ENCODE data around the gene RPL35A. TPM values are rescaled to one million over a fixed set of nuclear protein-coding genes. Genes with fewer than 3 reads are reported as not detected.
A peak's percentile ranks its signal among the peaks of the same experiment; 100 is the strongest.

Gene RPL35A
- total and polyA plus RNA-seq, 2 experiments from 2014 or later, result 405 to 803 TPM

GRCh38 chr3:197953881-197954280 is 3.9 kb downstream of the RPL35A start:
- H3K9me2 ChIP-seq (ENCODE audit: insufficient read depth), result no peaks in the 10 kb centered on the region
- H3K4me1 ChIP-seq (ENCODE audit: insufficient read depth), result peaks cover 36% of the 10 kb centered on the region
- H4K20me1 ChIP-seq (ENCODE audit: insufficient read depth), result peaks cover 14% of the 10 kb centered on the region; the same call in 1 of the 2 replicates
- H3K79me2 ChIP-seq (ENCODE audit: insufficient read depth), result peaks cover 53% of the 10 kb centered on the region
- in situ Hi-C loops (cut with MboI), result no loop called here
- H3K4me2 ChIP-seq (ENCODE audit: unreplicated experiment), result peak overlapping the region; percentile 14
- H3K9ac ChIP-seq, result peak overlapping the region; percentile 100; the same call in 1 of the 2 replicates
- TF ChIP-seq EZH2phosphoT487 (IDR thresholded peaks at IDR 0.05; ENCODE audit: insufficient read depth, low read depth) (no peak), EZH2 (IDR thresholded peaks at IDR 0.05; ENCODE audit: insufficient read depth, poor library complexity, severe bottlenecking) (no peak)
- peak; percentile 43 for DNase-seq
- H3F3A ChIP-seq (ENCODE audit: insufficient read depth), result peaks cover 88% of the 10 kb centered on the region
- peaks cover 60% of the 10 kb centered on the region for H3K36me3 ChIP-seq (ENCODE audit: low read depth)
- H3K27ac ChIP-seq, result peak overlapping the region; percentile 41
- no peaks in the 10 kb centered on the region for H3K9me3 ChIP-seq (ENCODE audit: low read depth)
- 0 out of 2 replicates have a peak overlapping the region, but pooled peaks have one; percentile 100 for H3K4me3 ChIP-seq
- no peaks in the 10 kb centered on the region for H3K27me3 ChIP-seq (replicated peaks; ENCODE audit: insufficient read depth)
- H2AFZ ChIP-seq, result no peak overlapping the region
- 55 to 60% methylated on average over 7 of the region's 7 CpGs for WGBS, 2 experiments (ENCODE audit: low coverage in 1 of 2, low lambda C conversion rate in 2 of 2, missing lambda C conversion rate in 2 of 2)

- peaks cover 14% of the 10 kb centered on the region; the same call in 1 of the 2 replicates for H4K20me1 ChIP-seq (ENCODE audit: insufficient read depth)
- no peak overlapping the region for H2AFZ ChIP-seq
- no peak for TF ChIP-seq EZH2phosphoT487 (IDR thresholded peaks at IDR 0.05; ENCODE audit: insufficient read depth, low read depth)
- TF ChIP-seq EZH2 (IDR thresholded peaks at IDR 0.05; ENCODE audit: insufficient read depth, poor library complexity, severe bottlenecking), result no peak
- H3K27ac ChIP-seq, result no peak overlapping the region
- H3K4me3 ChIP-seq, result no peak overlapping the region
- peaks cover 88% of the 10 kb centered on the region for H3F3A ChIP-seq (ENCODE audit: insufficient read depth)
- no peaks in the 10 kb centered on the region for H3K9me2 ChIP-seq (ENCODE audit: insufficient read depth)
- DNase-seq, result no peak
- H3K36me3 ChIP-seq (ENCODE audit: low read depth), result peaks cover 60% of the 10 kb centered on the region
- peaks cover 36% of the 10 kb centered on the region for H3K4me1 ChIP-seq (ENCODE audit: insufficient read depth)
- no peak overlapping the region for H3K4me2 ChIP-seq (ENCODE audit: unreplicated experiment)
- H3K9ac ChIP-seq, result no peak overlapping the region
- WGBS, 2 experiments (ENCODE audit: low coverage in 1 of 2, low lambda C conversion rate in 2 of 2, missing lambda C conversion rate in 2 of 2), result 80 to 81% methylated on average over 4 of the region's 4 CpGs
- in situ Hi-C loops (cut with MboI), result no loop called here
- no peaks in the 10 kb centered on the region for H3K9me3 ChIP-seq (ENCODE audit: low read depth)
- H3K79me2 ChIP-seq (ENCODE audit: insufficient read depth), result peaks cover 44% of the 10 kb centered on the region
- H3K27me3 ChIP-seq (replicated peaks; ENCODE audit: insufficient read depth), result no peaks in the 10 kb centered on the region
These were observed 6.0 kb downstream of the RPL35A start for GRCh38 chr3:197955892-197956477.

GRCh38 chr3:197956626-197956988 is 6.6 kb downstream of the RPL35A start:
- peaks cover 37% of the 10 kb centered on the region for H3K4me1 ChIP-seq (ENCODE audit: insufficient read depth)
- H3F3A ChIP-seq (ENCODE audit: insufficient read depth), result peaks cover 87% of the 10 kb centered on the region
- DNase-seq, result no peak
- H3K9ac ChIP-seq, result no peak overlapping the region
- no peak overlapping the region for H3K4me3 ChIP-seq
- no peak overlapping the region for H2AFZ ChIP-seq
- H3K4me2 ChIP-seq (ENCODE audit: unreplicated experiment), result no peak overlapping the region
- H3K9me2 ChIP-seq (ENCODE audit: insufficient read depth), result no peaks in the 10 kb centered on the region
- peaks cover 54% of the 10 kb centered on the region for H3K36me3 ChIP-seq (ENCODE audit: low read depth)
- in situ Hi-C loops (cut with MboI), result no loop called here
- peak overlapping the region; percentile 55 for H3K27ac ChIP-seq
- H4K20me1 ChIP-seq (ENCODE audit: insufficient read depth), result peaks cover 14% of the 10 kb centered on the region; the same call in 1 of the 2 replicates
- TF ChIP-seq EZH2phosphoT487 (IDR thresholded peaks at IDR 0.05; ENCODE audit: insufficient read depth, low read depth) (no peak), EZH2 (IDR thresholded peaks at IDR 0.05; ENCODE audit: insufficient read depth, poor library complexity, severe bottlenecking) (no peak)
- no peaks in the 10 kb centered on the region for H3K27me3 ChIP-seq (replicated peaks; ENCODE audit: insufficient read depth)
- no peaks in the 10 kb centered on the region for H3K9me3 ChIP-seq (ENCODE audit: low read depth)
- H3K79me2 ChIP-seq (ENCODE audit: insufficient read depth), result peaks cover 38% of the 10 kb centered on the region
- 84 to 87% methylated on average over 2 of the region's 2 CpGs for WGBS, 2 experiments (ENCODE audit: low coverage in 1 of 2, low lambda C conversion rate in 2 of 2, missing lambda C conversion rate in 2 of 2)

GRCh38 chr3:197957790-197958133 is 7.8 kb downstream of the RPL35A start:
- Histone ChIP-seq H3K4me1 (ENCODE audit: insufficient read depth) (peaks cover 26% of the 10 kb centered on the region), H4K20me1 (ENCODE audit: insufficient read depth) (peaks cover 14% of the 10 kb centered on the region; the same call in 1 of the 2 replicates), H3K4me2 (ENCODE audit: unreplicated experiment) (no peak overlapping the region), H3K27me3 (replicated peaks; ENCODE audit: insufficient read depth) (no peaks in the 10 kb centered on the region), H3K9me3 (ENCODE audit: low read depth) (no peaks in the 10 kb centered on the region), H3K79me2 (ENCODE audit: insufficient read depth) (peaks cover 31% of the 10 kb centered on the region), H3K27ac (peak overlapping the region; percentile 55), H3F3A (ENCODE audit: insufficient read depth) (peaks cover 76% of the 10 kb centered on the region), H3K9me2 (ENCODE audit: insufficient read depth) (no peaks in the 10 kb centered on the region), H3K9ac (no peak overlapping the region), H3K36me3 (ENCODE audit: low read depth) (peaks cover 43% of the 10 kb centered on the region), H3K4me3 (no peak overlapping the region), H2AFZ (no peak overlapping the region)
- in situ Hi-C loops (cut with MboI), result no loop called here
- TF ChIP-seq EZH2 (IDR thresholded peaks at IDR 0.05; ENCODE audit: insufficient read depth, poor library complexity, severe bottlenecking) (no peak), EZH2phosphoT487 (IDR thresholded peaks at IDR 0.05; ENCODE audit: insufficient read depth, low read depth) (no peak)
- DNase-seq, result no peak
- 80 to 83% methylated on average over 5 of the region's 5 CpGs for WGBS, 2 experiments (ENCODE audit: low coverage in 1 of 2, low lambda C conversion rate in 2 of 2, missing lambda C conversion rate in 2 of 2)

Data from GM23248 (cell line).